K562 (cell line): ENCODE data around the gene OR2T5. TPM values are rescaled to one million over a fixed set of nuclear protein-coding genes. Genes with fewer than 3 reads are reported as not detected.
"Not testable (repeated sequence)": the region's sequence is repeated elsewhere in the genome, so short reads cannot be mapped to it uniquely, and the experiment has no call there.

Experiments used
- ATAC-seq: fragments of 200-7000 bp; cut with Tn5 transposase; 3 replicates; pipeline ENCODE4 v1.9.1; 2020; ENCODE audit warnings: moderate library complexity
- BruUV-seq: library from RNA; stranded (reverse); fragments of 400-500 nt; replicated peaks from 2 replicates; lab custom pipeline; 2021; lab: Mats Ljungman, UMichigan
- CTCF ChIA-PET: fragments of 300-600 bp; formaldehyde crosslinking; extraction: SDS; loops from one replicate; lab custom pipeline; 2021; ENCODE audit warnings: low intra/inter-chr PET ratio; lab: Yijun Ruan, JAX
- POLR2A ChIA-PET: fragments of 300-600, 350-650 bp; sonication (Branson Sonifier 250); formaldehyde crosslinking; extraction: SDS; loops from one replicate; lab custom pipeline; 2021; ENCODE audit warnings: antibody characterized with exemption, inconsistent platforms; lab: Yijun Ruan, JAX
- DNase-seq, 4 experiments: peaks; one replicate each; pipeline versions ENCODE4 v3.0.0 to v3.0.0-alpha.2; 2011 to 2018; ENCODE audit warnings: low spot score in 3 of 4, mixed read lengths in 3 of 4; ENCODE audit errors: extremely low read depth in 1 of 4
- FAIRE-seq: peaks from 2 replicates; lab custom pipeline; 2011; peaks lifted over from hg19 to GRCh38; lab: Jason Lieb, UNC
- H2AFZ ChIP-seq: 2 replicates; pipeline ENCODE4 v1.6.0; 2011; ENCODE audit warnings: low read depth, low read length, control low read depth, inconsistent platforms
- H3K27ac ChIP-seq: fragments of 200-600 bp; 3 replicates; pipeline ENCODE4 v1.8.0; 2011; ENCODE audit warnings: low read depth, mild to moderate bottlenecking, control low read depth, inconsistent platforms, low read length, moderate library complexity, mixed read lengths; ENCODE audit errors: extremely low read depth
- H3K27me3 ChIP-seq, 2 experiments: fragments of 300-600 bp in 1 of 2; 2 replicates in 1 of 2; 3 replicates in 1 of 2; pipeline versions ENCODE4 v1.6.0 to v1.8.0; 2011; ENCODE audit warnings: inconsistent platforms in 2 of 2, low read length in 2 of 2, mild to moderate bottlenecking in 1 of 2, mixed read lengths in 1 of 2, moderate library complexity in 1 of 2; ENCODE audit not compliant: control insufficient read depth in 2 of 2, insufficient read depth in 2 of 2
- H3K36me3 ChIP-seq: fragments of 300-600 bp; 3 replicates; pipeline ENCODE4 v1.8.0; 2011; ENCODE audit warnings: mild to moderate bottlenecking, low read length, inconsistent platforms; ENCODE audit not compliant: control insufficient read depth, insufficient read depth
- H3K4me1 ChIP-seq, 2 experiments: fragments of 200-600 bp in 1 of 2; replicated peaks in 1 of 2; 2 replicates in 1 of 2; 3 replicates in 1 of 2; pipeline versions ENCODE4 v1.5.1 to v1.8.0; 2011; ENCODE audit warnings: inconsistent platforms in 2 of 2, low read length in 2 of 2, mild to moderate bottlenecking in 1 of 2, mixed read lengths in 1 of 2, moderate library complexity in 1 of 2; ENCODE audit not compliant: control insufficient read depth in 2 of 2, insufficient read depth in 2 of 2
- H3K4me2 ChIP-seq: 2 replicates; pipeline ENCODE4 v1.6.1; 2011; ENCODE audit warnings: low read length, control low read depth, inconsistent platforms, mixed read lengths; ENCODE audit not compliant: insufficient read depth
- H3K4me3 ChIP-seq: fragments of 200-600 bp; sonication (generic), shearing (Covaris generic); 2 replicates; pipeline ENCODE4 v1.5.1; 2016; ENCODE audit warnings: control low read depth, inconsistent platforms
- H3K79me2 ChIP-seq: fragments of 200-600 bp; 3 replicates; pipeline ENCODE4 v1.8.0; 2011; ENCODE audit warnings: low read length, inconsistent platforms; ENCODE audit not compliant: control insufficient read depth, insufficient read depth
- H3K9ac ChIP-seq, 2 experiments: 2 replicates each; pipeline versions ENCODE4 v1.6.0 to v1.6.1; 2011; ENCODE audit warnings: low read depth in 2 of 2, low read length in 2 of 2, control low read depth in 1 of 2, inconsistent platforms in 1 of 2, mild to moderate bottlenecking in 1 of 2, mixed read lengths in 1 of 2; ENCODE audit not compliant: insufficient read depth in 1 of 2
- H3K9me1 ChIP-seq: one replicate; pipeline ENCODE4 v1.6.0; 2011; ENCODE audit warnings: inconsistent platforms, mild to moderate bottlenecking, low read length, moderate library complexity; ENCODE audit not compliant: control insufficient read depth, insufficient read depth
- H3K9me3 ChIP-seq: replicated peaks from 2 replicates; pipeline ENCODE4 v1.5.1; 2011; ENCODE audit warnings: low read depth, low read length, inconsistent platforms; ENCODE audit not compliant: control insufficient read depth, insufficient read depth
- H4K20me1 ChIP-seq: replicated peaks from 2 replicates; pipeline ENCODE4 v1.6.1; 2011; ENCODE audit warnings: low read length, inconsistent platforms, mixed read lengths; ENCODE audit not compliant: control insufficient read depth, insufficient read depth
- GATA2 ChIP-seq: sonication (generic); formaldehyde crosslinking; IDR thresholded peaks from 2 replicates; pipeline ENCODE4 v1.4.0; 2020; ENCODE audit warnings: mild to moderate bottlenecking, missing genetic modification reagents
- WGBS: fragments of 100-300 bp; shearing (Covaris generic); methylation state at CpG from one replicate; pipeline ENCODE4 v1.1.6; 2016; ENCODE audit warnings: low coverage, mixed read lengths; ENCODE audit not compliant: insufficient coverage; ENCODE audit errors: missing lambda C conversion rate; 5-methylcytosine and 5-hydroxymethylcytosine counted together
- in situ Hi-C: fragments of 300-500 bp; cut with MboI; formaldehyde crosslinking; loops from 4 replicates; pipeline ENCODE4 v1.15.0; 2018; ENCODE audit warnings: inconsistent platforms, mixed read lengths
- intact Hi-C: fragments of 100-400 bp; cut with micrococcal nuclease; formaldehyde crosslinking; loops from 2 replicates; pipeline ENCODE4 v1.14.2; 2022
- polyA plus RNA-seq, 8 experiments: library from polyadenylated mRNA; depleted of rRNA in 4 of 8; stranded (reverse) in 5 of 8; unstranded in 3 of 8; fragments of >200 nt; fragmentation: Nextera tagmentation in 2 of 8; fragmentation: Illumina TruSeq in 1 of 8; extraction: Ambion mirVana in 2 of 8; extraction: Trizol in 1 of 8; gene quantifications; 2 replicates each; pipeline versions ENCODE4 v1.2.1 to v1.2.3, GENCODE V29; 2011 to 2014; ENCODE audit warnings: inconsistent platforms in 1 of 8, missing spikeins in 1 of 8
- total RNA-seq, 7 experiments: library from RNA; depleted of rRNA in 6 of 7; stranded (reverse); fragments of >200 nt in 6 of 7; fragmentation: Illumina TruSeq in 2 of 7; extraction: Trizol in 2 of 7; gene quantifications; 2 replicates each; pipeline versions ENCODE4 v1.2.1 to v1.2.3, GENCODE V29; 2011 to 2021; ENCODE audit warnings: low replicate concordance in 1 of 7

Gene OR2T5
- total and polyA plus RNA-seq, 9 of the 15 experiments (the other 6 are each of a cell fraction or from before 2014, with no cell fraction given): not detected

GRCh38 chr1:248521856-248522255 lies 33.5 kb downstream of the OR2T5 start:
- DNase-seq (no peak), FAIRE-seq (no peak), ATAC-seq (no peak)
- no peak for TF ChIP-seq GATA2
- WGBS: under 1% methylated on average over 12 of the region's 12 CpGs
- Histone ChIP-seq H3K4me1 (no peaks in the 10 kb centered on the region), H3K27ac (no peak overlapping the region), H3K36me3 (no peaks in the 10 kb centered on the region), H3K79me2 (no peaks in the 10 kb centered on the region), H4K20me1 (no peaks in the 10 kb centered on the region), H3K4me3 (no peak overlapping the region), H2AFZ (no peak overlapping the region), H3K9me3 (no peaks in the 10 kb centered on the region), H3K9me1 (no peaks in the 10 kb centered on the region), H3K9ac (no peak overlapping the region), H3K27me3 (no peaks in the 10 kb centered on the region), H3K4me2 (no peak overlapping the region)
- CTCF ChIA-PET: no interaction called here
- POLR2A ChIA-PET: no interaction called here
- intact Hi-C loops (loop anchor here (10.0 kb wide), 1 partner anchor 57 kb away; no protein-coding TSS in a partner anchor), in situ Hi-C loops (no loop called here)
- BruUV-seq: no TSS peak

GRCh38 chr1:248537449-248537848 lies 49.1 kb downstream of the OR2T5 start:
- H3K9me3 ChIP-seq, H3K36me3 ChIP-seq, H2AFZ ChIP-seq, in situ Hi-C loops, CTCF ChIA-PET, BruUV-seq, H3K4me2 ChIP-seq, H3K9me1 ChIP-seq, DNase-seq, H3K79me2 ChIP-seq, H4K20me1 ChIP-seq, H3K27me3 ChIP-seq, POLR2A ChIA-PET, H3K4me3 ChIP-seq, H3K9ac ChIP-seq, intact Hi-C loops, H3K4me1 ChIP-seq, FAIRE-seq, ATAC-seq, H3K27ac ChIP-seq: not testable (repeated sequence)

Other genes starting within 250 kb of the OR2T5 start
Only the 7 nearest of the 17 such genes appear.
- gene OR2T1, start 85.5 kb upstream of the OR2T5 start, total RNA-seq (2014; rRNA removed): not detected in 2 replicates
- gene OR2T1, start 85.5 kb upstream of the OR2T5 start, total RNA-seq (2014; rRNA removed; fragmentation: Illumina TruSeq; extraction: Trizol): not detected in 2 replicates
- gene OR2T1, start 85.5 kb upstream of the OR2T5 start, total RNA-seq (2015; rRNA removed; fragmentation: Illumina TruSeq; extraction: Trizol): not detected in 2 replicates
- not detected in 2 replicates for gene OR2T1, start 85.5 kb upstream of the OR2T5 start, total RNA-seq (2021)
- gene OR2T1, start 85.5 kb upstream of the OR2T5 start, polyA plus RNA-seq (2011; rRNA removed): not detected in 2 replicates
- not detected in 2 replicates for gene OR2T1, start 85.5 kb upstream of the OR2T5 start, polyA plus RNA-seq (2014; fragmentation: Illumina TruSeq; extraction: Trizol)
- not detected for gene OR2T1, start 85.5 kb upstream of the OR2T5 start, polyA plus RNA-seq (2014; fragmentation: Nextera tagmentation; extraction: Ambion mirVana)
- not detected in 2 replicates for gene OR2T1, start 85.5 kb upstream of the OR2T5 start, polyA plus RNA-seq (2014; rRNA removed)
- gene OR2T2, start 43.0 kb upstream of the OR2T5 start, total RNA-seq (2014; rRNA removed): not detected in 2 replicates
- gene OR2T2, start 43.0 kb upstream of the OR2T5 start, total RNA-seq (2014; rRNA removed; fragmentation: Illumina TruSeq; extraction: Trizol): not detected in 2 replicates
- not detected in 2 replicates for gene OR2T2, start 43.0 kb upstream of the OR2T5 start, total RNA-seq (2015; rRNA removed; fragmentation: Illumina TruSeq; extraction: Trizol)
- not detected in 2 replicates for gene OR2T2, start 43.0 kb upstream of the OR2T5 start, total RNA-seq (2021)
- not detected in 2 replicates for gene OR2T2, start 43.0 kb upstream of the OR2T5 start, polyA plus RNA-seq (2011; rRNA removed)
- not detected in 2 replicates for gene OR2T2, start 43.0 kb upstream of the OR2T5 start, polyA plus RNA-seq (2014; fragmentation: Illumina TruSeq; extraction: Trizol)
- gene OR2T2, start 43.0 kb upstream of the OR2T5 start, polyA plus RNA-seq (2014; fragmentation: Nextera tagmentation; extraction: Ambion mirVana): not detected
- not detected in 2 replicates for gene OR2T2, start 43.0 kb upstream of the OR2T5 start, polyA plus RNA-seq (2014; rRNA removed)
- not detected in 2 replicates for gene OR2T3, start 15.2 kb upstream of the OR2T5 start, total RNA-seq (2014; rRNA removed)
- not detected in 2 replicates for gene OR2T3, start 15.2 kb upstream of the OR2T5 start, total RNA-seq (2014; rRNA removed; fragmentation: Illumina TruSeq; extraction: Trizol)
- gene OR2T3, start 15.2 kb upstream of the OR2T5 start, total RNA-seq (2015; rRNA removed; fragmentation: Illumina TruSeq; extraction: Trizol): not detected in 2 replicates
- gene OR2T3, start 15.2 kb upstream of the OR2T5 start, total RNA-seq (2021): not detected in 2 replicates
- not detected in 2 replicates for gene OR2T3, start 15.2 kb upstream of the OR2T5 start, polyA plus RNA-seq (2011; rRNA removed)
- not detected in 2 replicates for gene OR2T3, start 15.2 kb upstream of the OR2T5 start, polyA plus RNA-seq (2014; fragmentation: Illumina TruSeq; extraction: Trizol)
- gene OR2T3, start 15.2 kb upstream of the OR2T5 start, polyA plus RNA-seq (2014; fragmentation: Nextera tagmentation; extraction: Ambion mirVana): not detected
- not detected in 2 replicates for gene OR2T3, start 15.2 kb upstream of the OR2T5 start, polyA plus RNA-seq (2014; rRNA removed)
- gene OR2G6, start 19.5 kb downstream of the OR2T5 start, total RNA-seq (2014; rRNA removed): not detected in 2 replicates
- gene OR2G6, start 19.5 kb downstream of the OR2T5 start, total RNA-seq (2014; rRNA removed; fragmentation: Illumina TruSeq; extraction: Trizol): not detected in 2 replicates
- not detected in 2 replicates for gene OR2G6, start 19.5 kb downstream of the OR2T5 start, total RNA-seq (2015; rRNA removed; fragmentation: Illumina TruSeq; extraction: Trizol)
- gene OR2G6, start 19.5 kb downstream of the OR2T5 start, total RNA-seq (2021): not detected in 2 replicates
- gene OR2G6, start 19.5 kb downstream of the OR2T5 start, polyA plus RNA-seq (2011; rRNA removed): not detected in 2 replicates
- not detected in 2 replicates for gene OR2G6, start 19.5 kb downstream of the OR2T5 start, polyA plus RNA-seq (2014; fragmentation: Illumina TruSeq; extraction: Trizol)
- gene OR2G6, start 19.5 kb downstream of the OR2T5 start, polyA plus RNA-seq (2014; fragmentation: Nextera tagmentation; extraction: Ambion mirVana): not detected
- 0.01 TPM in 1 of 2 replicates, not detected in the other for gene OR2G6, start 19.5 kb downstream of the OR2T5 start, polyA plus RNA-seq (2014; rRNA removed)
- gene OR2T29, start 74.2 kb downstream of the OR2T5 start, total RNA-seq (2014; rRNA removed): not detected in 2 replicates
- not detected in 2 replicates for gene OR2T29, start 74.2 kb downstream of the OR2T5 start, total RNA-seq (2014; rRNA removed; fragmentation: Illumina TruSeq; extraction: Trizol)
- gene OR2T29, start 74.2 kb downstream of the OR2T5 start, total RNA-seq (2015; rRNA removed; fragmentation: Illumina TruSeq; extraction: Trizol): not detected in 2 replicates
- not detected in 2 replicates for gene OR2T29, start 74.2 kb downstream of the OR2T5 start, total RNA-seq (2021)
- gene OR2T29, start 74.2 kb downstream of the OR2T5 start, polyA plus RNA-seq (2011; rRNA removed): not detected in 2 replicates
- gene OR2T29, start 74.2 kb downstream of the OR2T5 start, polyA plus RNA-seq (2014; fragmentation: Illumina TruSeq; extraction: Trizol): not detected in 2 replicates
- gene OR2T29, start 74.2 kb downstream of the OR2T5 start, polyA plus RNA-seq (2014; fragmentation: Nextera tagmentation; extraction: Ambion mirVana): not detected
- not detected in 2 replicates for gene OR2T29, start 74.2 kb downstream of the OR2T5 start, polyA plus RNA-seq (2014; rRNA removed)
- not detected in 2 replicates for gene OR2T34, start 86.2 kb downstream of the OR2T5 start, total RNA-seq (2014; rRNA removed)
- gene OR2T34, start 86.2 kb downstream of the OR2T5 start, total RNA-seq (2014; rRNA removed; fragmentation: Illumina TruSeq; extraction: Trizol): not detected in 2 replicates
- not detected in 2 replicates for gene OR2T34, start 86.2 kb downstream of the OR2T5 start, total RNA-seq (2015; rRNA removed; fragmentation: Illumina TruSeq; extraction: Trizol)
- not detected in 2 replicates for gene OR2T34, start 86.2 kb downstream of the OR2T5 start, total RNA-seq (2021)
- not detected in 2 replicates for gene OR2T34, start 86.2 kb downstream of the OR2T5 start, polyA plus RNA-seq (2011; rRNA removed)
- not detected in 2 replicates for gene OR2T34, start 86.2 kb downstream of the OR2T5 start, polyA plus RNA-seq (2014; fragmentation: Illumina TruSeq; extraction: Trizol)
- gene OR2T34, start 86.2 kb downstream of the OR2T5 start, polyA plus RNA-seq (2014; fragmentation: Nextera tagmentation; extraction: Ambion mirVana): not detected
- gene OR2T34, start 86.2 kb downstream of the OR2T5 start, polyA plus RNA-seq (2014; rRNA removed): not detected in 2 replicates
- gene OR2T10, start 109.1 kb downstream of the OR2T5 start, total RNA-seq (2014; rRNA removed): not detected in 2 replicates
- gene OR2T10, start 109.1 kb downstream of the OR2T5 start, total RNA-seq (2014; rRNA removed; fragmentation: Illumina TruSeq; extraction: Trizol): not detected in 2 replicates
- not detected in 2 replicates for gene OR2T10, start 109.1 kb downstream of the OR2T5 start, total RNA-seq (2015; rRNA removed; fragmentation: Illumina TruSeq; extraction: Trizol)
- gene OR2T10, start 109.1 kb downstream of the OR2T5 start, total RNA-seq (2021): not detected in 2 replicates
- not detected in 2 replicates for gene OR2T10, start 109.1 kb downstream of the OR2T5 start, polyA plus RNA-seq (2011; rRNA removed)
- gene OR2T10, start 109.1 kb downstream of the OR2T5 start, polyA plus RNA-seq (2014; fragmentation: Illumina TruSeq; extraction: Trizol): not detected in 2 replicates
- gene OR2T10, start 109.1 kb downstream of the OR2T5 start, polyA plus RNA-seq (2014; fragmentation: Nextera tagmentation; extraction: Ambion mirVana): not detected
- gene OR2T10, start 109.1 kb downstream of the OR2T5 start, polyA plus RNA-seq (2014; rRNA removed): not detected in 2 replicates